Kidney epithelial cell (primary cell): ENCODE measurements around the gene PDE8A. TPM values are rescaled to one million over a fixed set of nuclear protein-coding genes. Genes with fewer than 3 reads are reported as not detected.

ENCODE experiments used
- DNase-seq: peaks from one replicate; pipeline ENCODE4 v3.0.0-alpha.2; 2010; ENCODE audit warnings: low read depth
- H3K27me3 ChIP-seq: 2 replicates; pipeline ENCODE4 v1.6.0; 2011; ENCODE audit warnings: low read length; ENCODE audit not compliant: control insufficient read depth, insufficient read depth
- H3K36me3 ChIP-seq: 2 replicates; pipeline ENCODE4 v1.5.1; 2011; ENCODE audit warnings: low read length; ENCODE audit not compliant: control insufficient read depth, insufficient read depth
- H3K4me3 ChIP-seq: 2 replicates; pipeline ENCODE4 v1.5.1; 2011; ENCODE audit warnings: low read depth, mild to moderate bottlenecking, control low read depth, low read length
- CTCF ChIP-seq: IDR thresholded peaks from 2 replicates; pipeline ENCODE4 v1.5.1; 2011; ENCODE audit warnings: mild to moderate bottlenecking, moderate library complexity, low read length, control low read depth, inconsistent platforms; ENCODE audit not compliant: insufficient read depth, poor library complexity, severe bottlenecking
- total RNA-seq: library from RNA; depleted of rRNA; stranded (reverse); fragments of >200 nt; gene quantifications from 2 replicates; pipeline ENCODE4 v1.2.3, GENCODE V29; 2015

PDE8A gene
- total RNA-seq, 1 donor from 2014 or later, result 31.5 TPM

GRCh38 chr15:85041230-85041629 is 59.6 kb downstream of the PDE8A start:
- H3K4me3 ChIP-seq, result no peak overlapping the region
- TF ChIP-seq CTCF, result no peak

GRCh38 chr15:85044251-85044853 is 62.7 kb downstream of the PDE8A start:
- peak; percentile 65 for TF ChIP-seq CTCF
- peak; percentile 23 for DNase-seq
- no peaks in the 10 kb centered on the region for H3K27me3 ChIP-seq

More at GRCh38 chr15:85041230-85041629, 59.6 kb downstream of the PDE8A start:
- DNase-seq, result no peak
- Histone ChIP-seq H3K27me3 (no peaks in the 10 kb centered on the region), H3K36me3 (no peaks in the 10 kb centered on the region)

GRCh38 chr15:85044894-85045293 is 63.2 kb downstream of the PDE8A start:
- H3K27me3 ChIP-seq, result no peaks in the 10 kb centered on the region
- no peaks in the 10 kb centered on the region for H3K36me3 ChIP-seq
- no peak for TF ChIP-seq CTCF
- DNase-seq, result no peak
- H3K4me3 ChIP-seq, result no peak overlapping the region

More at GRCh38 chr15:85044251-85044853, 62.7 kb downstream of the PDE8A start:
- H3K36me3 ChIP-seq, result no peaks in the 10 kb centered on the region
- no peak overlapping the region for H3K4me3 ChIP-seq

- H3K36me3 ChIP-seq, result no peaks in the 10 kb centered on the region
- TF ChIP-seq CTCF, result no peak
- no peak for DNase-seq
- no peak overlapping the region for H3K4me3 ChIP-seq
- no peaks in the 10 kb centered on the region for H3K27me3 ChIP-seq
Observed at GRCh38 chr15:85045615-85046014, 64.0 kb downstream of the PDE8A start.

- no peak for TF ChIP-seq CTCF
- no peak overlapping the region for H3K4me3 ChIP-seq
Observed at GRCh38 chr15:85047271-85047948, 65.8 kb downstream of the PDE8A start.

GRCh38 chr15:85048430-85048829 is 66.8 kb downstream of the PDE8A start:
- DNase-seq, result no peak
- Histone ChIP-seq H3K36me3 (no peaks in the 10 kb centered on the region), H3K4me3 (no peak overlapping the region), H3K27me3 (no peaks in the 10 kb centered on the region)
- no peak for TF ChIP-seq CTCF

More at GRCh38 chr15:85047271-85047948, 65.8 kb downstream of the PDE8A start:
- Histone ChIP-seq H3K36me3 (no peaks in the 10 kb centered on the region), H3K27me3 (no peaks in the 10 kb centered on the region)
- peak; percentile 61 for DNase-seq
